Measurements from ENCODE around the gene VGLL4. TPM values are rescaled to one million over a fixed set of nuclear protein-coding genes. Genes with fewer than 3 reads are reported as not detected.

Gene VGLL4
- total RNA-seq, 1 experiment from 2014 or later: 26.9 TPM

DNA sequence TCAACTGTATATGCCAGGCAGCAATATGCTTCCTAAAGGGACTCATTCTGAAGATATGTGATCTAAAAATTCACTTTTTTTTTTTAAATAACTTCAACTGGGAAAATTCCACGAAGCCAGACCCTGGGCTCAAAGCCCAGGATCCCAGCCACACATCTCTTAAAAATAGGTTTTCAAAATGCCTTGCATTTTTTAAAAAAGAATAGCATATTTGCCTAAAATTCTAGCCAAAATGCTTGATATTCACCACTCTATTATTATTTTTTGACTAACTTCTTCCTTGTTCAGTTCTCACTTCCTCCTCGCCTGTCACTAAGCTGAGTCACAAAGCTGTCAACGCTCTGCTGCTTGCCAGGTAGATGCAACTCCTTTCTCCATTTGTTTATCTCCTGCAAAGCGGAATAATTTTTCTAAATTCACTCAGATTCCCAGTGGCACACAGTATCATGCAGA is 28.0 kb upstream of the VGLL4 start:
- Histone ChIP-seq H3K4me2 (ENCODE audit: low read length) (peak overlapping the region; percentile 5; the same call in 1 of the 2 replicates), H3K36me3 (ENCODE audit: control insufficient read depth in 1 of 2, insufficient read depth in 2 of 2, low read length in 2 of 2) (no peaks in the 10 kb centered on the region), H2AFZ (ENCODE audit: low read depth, low read length, poor library complexity, severe bottlenecking) (no peak overlapping the region), H3K9me2 (ENCODE audit: insufficient read depth) (no peaks in the 10 kb centered on the region), H3K4me3 (replicated peaks in 1 of 2; ENCODE audit: low read depth in 1 of 2, low read length in 2 of 2) (no peak overlapping the region), H3K9me3 (ENCODE audit: control insufficient read depth in 1 of 2, insufficient read depth in 1 of 2, low read depth in 1 of 2, low read length in 2 of 2) (no peaks in the 10 kb centered on the region), H3K27ac (ENCODE audit: low read depth, low read length) (no peak overlapping the region), H3K27me3 (ENCODE audit: insufficient read depth, low read length) (no peaks in the 10 kb centered on the region), H3K9ac (ENCODE audit: low read length) (no peak overlapping the region), H4K20me1 (ENCODE audit: insufficient read depth) (no peaks in the 10 kb centered on the region), H3K4me1 (ENCODE audit: control insufficient read depth in 1 of 2, insufficient read depth in 2 of 2, low read length in 2 of 2) (peaks cover 0 to 8% of the 10 kb centered on the region in 2 experiments; a peak in 2 of 4 replicates), H3K79me2 (ENCODE audit: insufficient read depth, low read length) (no peaks in the 10 kb centered on the region; the same call in none of the 2 replicates)
- ChIA-PET CTCF (no interaction called here), POLR2A (interaction anchor here (0.5 kb wide), 1 partner anchor 46 kb away, joined by 3 read pairs; no protein-coding TSS in a partner anchor), RAD21 (ENCODE audit: low non-redundant PET in 1 of 2, low total read pairs in 2 of 2, uncharacterized antibody in 2 of 2, unreplicated experiment in 2 of 2) (no interaction called here)
- BruUV-seq (replicated peaks): no TSS peak
- TF ChIP-seq, protein P1, sequence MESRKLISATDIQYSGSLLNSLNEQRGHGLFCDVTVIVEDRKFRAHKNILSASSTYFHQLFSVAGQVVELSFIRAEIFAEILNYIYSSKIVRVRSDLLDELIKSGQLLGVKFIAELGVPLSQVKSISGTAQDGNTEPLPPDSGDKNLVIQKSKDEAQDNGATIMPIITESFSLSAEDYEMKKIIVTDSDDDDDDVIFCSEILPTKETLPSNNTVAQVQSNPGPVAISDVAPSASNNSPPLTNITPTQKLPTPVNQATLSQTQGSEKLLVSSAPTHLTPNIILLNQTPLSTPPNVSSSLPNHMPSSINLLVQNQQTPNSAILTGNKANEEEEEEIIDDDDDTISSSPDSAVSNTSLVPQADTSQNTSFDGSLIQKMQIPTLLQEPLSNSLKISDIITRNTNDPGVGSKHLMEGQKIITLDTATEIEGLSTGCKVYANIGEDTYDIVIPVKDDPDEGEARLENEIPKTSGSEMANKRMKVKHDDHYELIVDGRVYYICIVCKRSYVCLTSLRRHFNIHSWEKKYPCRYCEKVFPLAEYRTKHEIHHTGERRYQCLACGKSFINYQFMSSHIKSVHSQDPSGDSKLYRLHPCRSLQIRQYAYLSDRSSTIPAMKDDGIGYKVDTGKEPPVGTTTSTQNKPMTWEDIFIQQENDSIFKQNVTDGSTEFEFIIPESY (IDR thresholded peaks at IDR 0.05; ENCODE audit: extremely low read depth, insufficient replicate concordance, low read length): no peak
- TF ChIP-seq FOSL1 (IDR thresholded peaks at IDR 0.05; ENCODE audit: low read depth): peak; percentile 46; the same call in 1 of the 2 replicates
- TF ChIP-seq, protein P2, sequence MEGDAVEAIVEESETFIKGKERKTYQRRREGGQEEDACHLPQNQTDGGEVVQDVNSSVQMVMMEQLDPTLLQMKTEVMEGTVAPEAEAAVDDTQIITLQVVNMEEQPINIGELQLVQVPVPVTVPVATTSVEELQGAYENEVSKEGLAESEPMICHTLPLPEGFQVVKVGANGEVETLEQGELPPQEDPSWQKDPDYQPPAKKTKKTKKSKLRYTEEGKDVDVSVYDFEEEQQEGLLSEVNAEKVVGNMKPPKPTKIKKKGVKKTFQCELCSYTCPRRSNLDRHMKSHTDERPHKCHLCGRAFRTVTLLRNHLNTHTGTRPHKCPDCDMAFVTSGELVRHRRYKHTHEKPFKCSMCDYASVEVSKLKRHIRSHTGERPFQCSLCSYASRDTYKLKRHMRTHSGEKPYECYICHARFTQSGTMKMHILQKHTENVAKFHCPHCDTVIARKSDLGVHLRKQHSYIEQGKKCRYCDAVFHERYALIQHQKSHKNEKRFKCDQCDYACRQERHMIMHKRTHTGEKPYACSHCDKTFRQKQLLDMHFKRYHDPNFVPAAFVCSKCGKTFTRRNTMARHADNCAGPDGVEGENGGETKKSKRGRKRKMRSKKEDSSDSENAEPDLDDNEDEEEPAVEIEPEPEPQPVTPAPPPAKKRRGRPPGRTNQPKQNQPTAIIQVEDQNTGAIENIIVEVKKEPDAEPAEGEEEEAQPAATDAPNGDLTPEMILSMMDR (IDR thresholded peaks at IDR 0.05 in 2 of 3, conservative IDR thresholded peaks at IDR 0.05 in 1 of 3; ENCODE audit: borderline replicate concordance in 1 of 3, insufficient read depth in 1 of 3, low read depth in 2 of 3, low read length in 2 of 3): no peak
- TF ChIP-seq, protein P3, sequence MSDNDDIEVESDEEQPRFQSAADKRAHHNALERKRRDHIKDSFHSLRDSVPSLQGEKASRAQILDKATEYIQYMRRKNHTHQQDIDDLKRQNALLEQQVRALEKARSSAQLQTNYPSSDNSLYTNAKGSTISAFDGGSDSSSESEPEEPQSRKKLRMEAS (IDR thresholded peaks at IDR 0.05): no peak
- TF ChIP-seq POLR2AphosphoS5 (IDR thresholded peaks at IDR 0.05; ENCODE audit: low read depth, low read length): no peak
- TF ChIP-seq JUND (IDR thresholded peaks at IDR 0.05): 0 out of 2 replicates have a peak, but pooled peaks have one; percentile 30
- no peak for TF ChIP-seq EGR1 (IDR thresholded peaks at IDR 0.05; ENCODE audit: low read depth)
- TF ChIP-seq TCF7L2 (IDR thresholded peaks at IDR 0.05; ENCODE audit: borderline replicate concordance, extremely low read depth, insufficient read depth, insufficient read length): no peak
- TF ChIP-seq SRF (IDR thresholded peaks at IDR 0.05; ENCODE audit: low read depth): no peak
- TF ChIP-seq, protein P4, sequence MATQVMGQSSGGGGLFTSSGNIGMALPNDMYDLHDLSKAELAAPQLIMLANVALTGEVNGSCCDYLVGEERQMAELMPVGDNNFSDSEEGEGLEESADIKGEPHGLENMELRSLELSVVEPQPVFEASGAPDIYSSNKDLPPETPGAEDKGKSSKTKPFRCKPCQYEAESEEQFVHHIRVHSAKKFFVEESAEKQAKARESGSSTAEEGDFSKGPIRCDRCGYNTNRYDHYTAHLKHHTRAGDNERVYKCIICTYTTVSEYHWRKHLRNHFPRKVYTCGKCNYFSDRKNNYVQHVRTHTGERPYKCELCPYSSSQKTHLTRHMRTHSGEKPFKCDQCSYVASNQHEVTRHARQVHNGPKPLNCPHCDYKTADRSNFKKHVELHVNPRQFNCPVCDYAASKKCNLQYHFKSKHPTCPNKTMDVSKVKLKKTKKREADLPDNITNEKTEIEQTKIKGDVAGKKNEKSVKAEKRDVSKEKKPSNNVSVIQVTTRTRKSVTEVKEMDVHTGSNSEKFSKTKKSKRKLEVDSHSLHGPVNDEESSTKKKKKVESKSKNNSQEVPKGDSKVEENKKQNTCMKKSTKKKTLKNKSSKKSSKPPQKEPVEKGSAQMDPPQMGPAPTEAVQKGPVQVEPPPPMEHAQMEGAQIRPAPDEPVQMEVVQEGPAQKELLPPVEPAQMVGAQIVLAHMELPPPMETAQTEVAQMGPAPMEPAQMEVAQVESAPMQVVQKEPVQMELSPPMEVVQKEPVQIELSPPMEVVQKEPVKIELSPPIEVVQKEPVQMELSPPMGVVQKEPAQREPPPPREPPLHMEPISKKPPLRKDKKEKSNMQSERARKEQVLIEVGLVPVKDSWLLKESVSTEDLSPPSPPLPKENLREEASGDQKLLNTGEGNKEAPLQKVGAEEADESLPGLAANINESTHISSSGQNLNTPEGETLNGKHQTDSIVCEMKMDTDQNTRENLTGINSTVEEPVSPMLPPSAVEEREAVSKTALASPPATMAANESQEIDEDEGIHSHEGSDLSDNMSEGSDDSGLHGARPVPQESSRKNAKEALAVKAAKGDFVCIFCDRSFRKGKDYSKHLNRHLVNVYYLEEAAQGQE (IDR thresholded peaks at IDR 0.05; ENCODE audit: low read depth): no peak
- ATAC-seq (no peak), DNase-seq (ENCODE audit: low read depth, low spot score) (peak; percentile 3)
- intact Hi-C loops (cut with micrococcal nuclease): no loop called here
